Stimulated activated CD8-positive, alpha-beta memory T cell treated with anti-CD3 and anti-CD28 coated beads, Interleukin-4, amount 100 ng/mL, for 4 hours (primary cell): Measurements from ENCODE around the gene FGF23.
"Not testable (repeated sequence)": the region's sequence is repeated elsewhere in the genome, so short reads cannot be mapped to it uniquely, and the experiment has no call there.

Experiments
- DNase-seq, 2 donors: peaks; one replicate each; pipeline ENCODE4 v3.0.0-alpha.2; 2020; ENCODE audit warnings: low read depth in 2 of 2, low spot score in 1 of 2

Gene FGF23

GRCh38 chr12:4379405-4379804, at the start of gene FGF23:
Gene FGF23, minus strand, starts transcription at chr12:4379712. Its CDS starts 130 bp downstream, at chr12:4379582.
- no peak for DNase-seq

DNA sequence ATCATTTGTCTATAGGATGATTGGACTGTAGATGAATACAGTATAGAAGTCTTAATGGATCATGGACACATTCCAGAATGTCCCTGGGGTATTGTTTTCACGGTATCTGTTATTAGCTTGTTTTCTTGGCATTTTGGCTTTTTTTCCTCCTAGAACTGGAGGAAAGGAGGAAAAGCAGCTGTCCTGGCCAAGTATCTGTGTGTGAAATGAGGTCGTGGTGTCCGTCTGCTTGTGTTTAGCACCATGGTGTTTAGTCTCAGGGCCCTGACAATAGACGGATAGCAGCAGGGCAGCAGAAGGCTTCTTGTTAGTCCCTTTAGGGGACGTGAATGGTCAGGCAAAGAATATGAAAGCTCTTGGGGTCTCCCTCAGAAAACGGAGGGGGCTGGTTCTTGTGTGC, 44.9 kb upstream of the FGF23 start:
- no peak for DNase-seq

- no peak for DNase-seq
Observed at GRCh38 chr12:4423528-4424195, 44.1 kb upstream of the FGF23 start.

GRCh38 chr12:4422985-4423384, 43.5 kb upstream of the FGF23 start:
- DNase-seq, result no peak

DNA sequence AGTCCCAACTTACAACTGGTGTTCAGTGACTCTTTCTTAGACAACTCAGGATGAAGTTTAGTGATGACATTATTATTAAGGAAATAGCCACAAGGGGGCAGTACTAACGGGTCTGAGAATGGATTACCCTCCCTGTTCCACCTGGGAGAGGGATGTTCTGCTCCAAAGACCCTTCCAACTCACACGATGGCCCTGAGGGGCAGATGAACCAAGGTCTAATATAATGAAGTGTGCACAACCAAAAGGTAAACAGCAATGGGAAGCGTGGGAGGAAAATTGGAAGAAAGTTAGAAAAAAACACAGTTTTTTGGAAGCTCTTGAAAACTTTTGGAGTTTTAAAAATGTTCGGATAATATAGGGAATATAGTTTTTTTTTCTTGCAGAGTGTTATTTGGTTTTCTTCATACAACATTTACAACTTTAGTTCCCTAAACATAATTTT, 42.1 kb upstream of the FGF23 start:
- DNase-seq, result no peak

DNA sequence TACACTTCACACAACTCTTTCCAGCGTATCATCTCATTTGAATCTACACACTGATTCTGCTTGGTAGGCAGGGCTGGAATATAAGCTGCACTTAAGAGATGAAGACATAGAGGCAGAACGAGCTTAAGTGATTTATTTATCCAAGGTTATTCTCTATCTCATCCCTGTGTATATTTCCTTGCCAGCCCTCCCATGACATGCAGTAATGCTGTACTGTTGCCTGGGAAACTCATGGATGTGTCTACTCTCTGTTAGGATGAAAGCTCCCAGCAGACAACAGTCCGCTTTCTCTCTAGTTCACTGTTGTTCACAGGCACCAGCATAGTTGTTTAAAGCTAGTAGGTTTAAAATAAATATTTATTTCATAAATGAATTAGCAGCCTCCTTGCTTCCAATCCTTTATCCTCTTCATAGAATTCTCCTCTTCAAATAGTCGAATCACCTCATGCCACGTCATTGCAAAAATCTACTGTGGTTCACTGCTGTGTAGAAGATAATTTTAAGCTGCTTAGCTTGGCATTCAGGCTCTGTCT, 40.7 kb upstream of the FGF23 start:
- no peak for DNase-seq

DNA sequence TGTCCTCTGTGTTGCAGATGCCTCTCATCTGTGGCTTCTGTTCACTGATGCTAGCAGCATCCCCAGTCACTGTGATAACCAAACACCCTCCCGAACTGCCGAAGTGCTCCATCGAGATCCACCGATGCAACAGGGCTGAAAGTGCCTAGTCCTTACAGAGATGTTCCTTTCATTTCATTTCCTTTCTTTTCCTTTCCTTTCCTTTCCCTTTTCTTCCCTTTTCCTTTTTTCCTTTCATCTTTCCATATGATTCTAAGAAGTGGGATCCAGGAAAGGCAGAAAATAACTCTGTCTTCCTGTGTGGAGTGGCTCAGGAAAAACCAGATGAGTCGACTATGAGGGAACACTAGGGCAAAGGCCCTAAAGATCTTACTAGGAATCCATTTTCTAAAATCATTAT, 39.4 kb upstream of the FGF23 start:
- no peak for DNase-seq

DNA sequence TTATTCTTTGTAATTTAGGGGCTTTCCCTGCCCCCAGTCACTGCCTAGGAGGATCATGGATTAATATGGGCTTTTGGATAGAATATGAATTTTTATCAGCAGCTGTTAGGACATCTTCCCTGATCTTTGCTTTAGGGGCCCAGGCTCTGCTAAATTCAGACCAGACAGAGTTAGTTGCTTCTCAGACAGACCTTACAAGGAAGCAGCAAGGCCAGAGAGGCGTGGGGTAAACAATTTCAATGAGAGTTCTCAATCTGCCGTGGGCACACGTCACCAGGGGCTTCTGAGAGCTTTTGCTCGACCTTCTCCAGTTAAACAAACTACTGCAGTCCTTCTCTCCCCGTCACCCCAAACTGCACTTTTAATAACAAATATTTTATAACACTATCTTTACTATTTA, 38.4 kb upstream of the FGF23 start:
- DNase-seq, result no peak

- no peak for DNase-seq
Observed at GRCh38 chr12:4417455-4417854, 37.9 kb upstream of the FGF23 start.

GRCh38 chr12:4416276-4416675, 36.8 kb upstream of the FGF23 start:
- DNase-seq, result no peak

- DNase-seq, result no peak
Observed at GRCh38 chr12:4412465-4412864, 33.0 kb upstream of the FGF23 start.

- DNase-seq, result no peak
Observed at GRCh38 chr12:4412056-4412455, 32.5 kb upstream of the FGF23 start.

DNA sequence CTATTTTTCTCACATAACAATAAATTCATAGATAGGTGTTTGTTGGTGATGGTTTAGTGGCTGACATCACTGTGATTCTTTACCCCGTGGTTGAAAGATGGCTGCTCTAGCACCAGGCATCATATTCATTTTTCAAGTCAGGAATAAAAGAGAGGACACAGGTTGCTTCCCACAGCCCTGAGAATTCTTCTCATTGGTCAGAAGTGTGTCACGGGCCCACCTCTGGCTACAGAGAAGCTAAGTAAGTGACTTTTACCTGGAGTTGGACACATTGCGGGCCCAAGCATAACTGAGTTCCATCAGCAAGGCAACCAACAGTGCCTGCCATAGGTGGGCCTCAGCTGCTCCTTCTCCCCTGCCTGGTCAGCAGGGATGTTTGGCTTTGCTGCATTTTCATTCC, 27.6 kb upstream of the FGF23 start:
- no peak for DNase-seq

DNA sequence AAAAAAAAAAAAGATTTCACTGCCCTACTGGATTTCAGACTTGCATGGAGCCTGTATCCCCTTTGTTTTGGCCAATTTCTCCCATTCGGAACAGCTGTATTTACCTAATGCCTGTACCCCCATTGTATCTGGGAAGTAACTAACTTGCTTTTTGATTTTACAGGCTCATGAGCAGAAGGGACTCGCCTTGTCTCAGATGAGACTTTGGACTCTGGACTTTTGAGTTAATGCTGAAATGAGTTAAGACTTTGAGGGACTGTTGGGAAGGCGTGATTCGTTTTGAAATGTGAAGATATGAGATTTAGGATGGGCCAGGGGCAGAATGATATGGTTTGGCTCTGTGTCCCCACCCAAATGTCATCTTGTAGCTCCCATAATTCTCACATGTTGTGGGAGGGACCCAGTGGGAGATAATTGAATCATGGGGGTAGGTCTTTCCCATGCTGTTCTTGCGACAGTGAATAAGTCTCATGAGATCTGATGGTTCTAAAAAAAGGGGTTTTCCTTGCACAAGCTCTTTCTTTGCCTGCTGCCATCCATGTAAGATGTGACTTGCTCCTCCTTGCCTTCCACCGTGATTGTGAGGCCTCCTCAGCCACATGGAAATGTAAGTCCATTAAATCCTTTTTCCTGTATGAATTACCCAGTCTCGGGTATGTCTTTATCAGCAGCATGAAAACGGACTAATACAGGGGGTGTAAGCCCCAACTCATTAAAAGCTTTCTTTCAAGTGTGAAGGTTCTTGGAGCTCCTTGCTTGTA, 25.5 kb upstream of the FGF23 start:
- DNase-seq, result not testable (repeated sequence)

GRCh38 chr12:4402996-4403395, 23.5 kb upstream of the FGF23 start:
- no peak for DNase-seq

DNA sequence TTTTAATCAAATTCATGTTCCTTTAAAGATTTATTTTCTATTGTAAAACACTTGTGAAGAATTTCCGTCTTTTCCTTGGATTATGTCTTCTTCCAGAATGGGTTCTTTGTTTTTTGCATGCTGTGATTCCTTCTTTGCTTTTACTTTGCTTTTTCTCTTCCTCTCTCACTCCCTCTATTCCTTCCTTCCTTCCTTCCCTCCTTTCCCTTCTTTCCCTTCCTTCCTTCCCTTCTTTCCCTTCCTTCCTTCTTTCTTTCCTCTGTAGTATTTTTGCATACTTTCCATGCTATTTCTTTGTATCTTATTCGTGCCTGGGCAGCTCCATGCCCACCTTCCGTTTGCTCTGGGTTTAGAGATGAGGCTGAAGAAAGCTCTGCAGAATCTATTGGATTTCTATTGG, 21.6 kb upstream of the FGF23 start:
- no peak for DNase-seq

DNA sequence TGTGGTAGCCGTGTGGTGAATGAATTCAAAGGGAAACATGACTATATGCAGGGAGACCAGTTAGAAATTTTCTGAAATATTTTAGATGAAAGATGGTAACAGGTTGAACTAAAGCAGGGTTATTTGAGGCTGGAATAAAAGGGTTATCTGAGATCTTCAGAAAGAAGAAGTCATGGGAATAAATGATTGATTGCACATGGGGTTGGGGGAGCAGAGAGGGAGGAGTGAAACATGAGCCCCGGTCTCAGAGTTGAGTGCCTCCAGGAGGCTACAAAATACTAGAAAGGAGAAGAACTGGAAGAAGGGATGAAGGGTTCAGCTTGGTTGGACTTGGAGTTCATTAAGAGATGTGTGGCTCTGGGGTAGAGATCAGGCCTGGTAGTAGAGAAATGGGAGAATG, 16.3 kb upstream of the FGF23 start:
- DNase-seq, result no peak

- no peak for DNase-seq
Observed at GRCh38 chr12:4393211-4393610, 13.7 kb upstream of the FGF23 start.

- no peak for DNase-seq
Observed at GRCh38 chr12:4392223-4392742, 12.8 kb upstream of the FGF23 start.

DNA sequence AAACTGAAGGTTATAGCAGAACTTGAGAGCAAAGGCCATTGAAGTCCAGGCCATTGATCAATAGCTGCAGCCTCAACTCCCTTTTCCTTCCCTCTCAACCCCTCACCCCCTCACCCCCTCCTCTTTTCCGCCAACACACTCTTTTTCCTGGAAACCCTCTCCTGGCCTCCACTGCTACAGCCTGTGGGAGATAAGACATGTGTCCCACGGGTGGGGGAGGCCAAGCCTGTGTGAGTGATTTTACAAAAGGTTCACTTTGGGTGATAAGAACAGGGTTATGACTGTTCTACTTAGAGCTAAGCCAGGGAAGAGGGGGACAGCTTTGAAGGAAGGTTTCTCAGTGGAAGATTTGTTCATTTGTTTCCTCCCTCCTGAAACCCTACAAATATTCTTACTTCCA, 9.2 kb upstream of the FGF23 start:
- DNase-seq, result no peak

DNA sequence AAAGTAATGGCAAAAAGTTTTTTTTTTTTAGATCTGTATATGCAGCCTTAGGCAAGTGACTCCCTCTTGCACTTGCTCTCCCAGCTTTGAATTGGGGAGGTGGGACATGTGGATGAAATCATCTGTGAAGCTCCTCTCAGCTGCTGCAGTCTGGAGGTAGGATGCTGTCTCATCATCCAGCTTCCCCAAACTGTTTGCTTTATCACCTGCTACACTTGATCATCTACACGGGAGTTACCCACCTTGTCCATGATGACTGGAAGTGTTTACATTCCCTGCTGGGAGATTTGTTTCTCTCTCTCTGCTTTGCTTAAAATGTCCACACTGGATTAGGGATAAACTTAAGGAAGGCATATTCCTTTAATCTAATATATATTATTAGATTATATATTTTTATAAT, 8.5 kb upstream of the FGF23 start:
- DNase-seq, result no peak

GRCh38 chr12:4387607-4388006, 8.1 kb upstream of the FGF23 start:
- no peak for DNase-seq
